HG02571 (cell line): ENCODE data around the gene TGFB3.
"Not testable (repeated sequence)": the region's sequence is repeated elsewhere in the genome, so short reads cannot be mapped to it uniquely, and the experiment has no call there.

Source experiments
- ATAC-seq: cut with Tn5 transposase; IDR thresholded peaks from one replicate; pipeline ENCODE4 v1.9.1; 2021; ENCODE audit warnings: mild to moderate bottlenecking, moderate library complexity; ENCODE audit not compliant: unreplicated experiment

The TGFB3 gene

GRCh38 chr14:75961662-75962061 is 20.1 kb downstream of the TGFB3 start:
- no peak for ATAC-seq

- peak; percentile 53 for ATAC-seq
These were observed 21.6 kb downstream of the TGFB3 start for GRCh38 chr14:75960231-75960630.

- no peak for ATAC-seq
These were observed 22.8 kb downstream of the TGFB3 start for GRCh38 chr14:75959031-75959430.

GRCh38 chr14:75952489-75952888 is 29.3 kb downstream of the TGFB3 start:
- ATAC-seq, result no peak

- no peak for ATAC-seq
These were observed 35.0 kb downstream of the TGFB3 start for GRCh38 chr14:75946785-75947184.

GRCh38 chr14:75944607-75945241 is 37.1 kb downstream of the TGFB3 start:
- no peak for ATAC-seq

GRCh38 chr14:75941030-75941429 is 40.8 kb downstream of the TGFB3 start:
- no peak for ATAC-seq

- no peak for ATAC-seq
These were observed 42.6 kb downstream of the TGFB3 start for GRCh38 chr14:75939200-75939599.

GRCh38 chr14:75934998-75935628 is 46.7 kb downstream of the TGFB3 start:
- no peak for ATAC-seq

GRCh38 chr14:75933712-75934296 is 48.0 kb downstream of the TGFB3 start:
- no peak for ATAC-seq

- no peak for ATAC-seq
These were observed 53.1 kb downstream of the TGFB3 start for GRCh38 chr14:75928690-75929181.

GRCh38 chr14:75927564-75928087 is 54.2 kb downstream of the TGFB3 start:
- ATAC-seq, result no peak

GRCh38 chr14:75926431-75927115 is 55.2 kb downstream of the TGFB3 start:
- no peak for ATAC-seq

- ATAC-seq, result not testable (repeated sequence)
These were observed 56.5 kb downstream of the TGFB3 start for GRCh38 chr14:75925141-75925840.

GRCh38 chr14:75920421-75920820 is 61.4 kb downstream of the TGFB3 start:
- ATAC-seq, result not testable (repeated sequence)

- no peak for ATAC-seq
These were observed 63.9 kb downstream of the TGFB3 start for GRCh38 chr14:75917946-75918335.

- ATAC-seq, result no peak
These were observed 64.4 kb downstream of the TGFB3 start for GRCh38 chr14:75917322-75917945.

GRCh38 chr14:75915045-75915444 is 66.8 kb downstream of the TGFB3 start:
- no peak for ATAC-seq

- no peak for ATAC-seq
These were observed 68.6 kb downstream of the TGFB3 start for GRCh38 chr14:75913183-75913582.

- no peak for ATAC-seq
These were observed 69.9 kb downstream of the TGFB3 start for GRCh38 chr14:75911883-75912282.
